Fibroblast of lung (primary cell): Measurements from ENCODE around the gene ASAP3. TPM values are rescaled to one million over a fixed set of nuclear protein-coding genes. Genes with fewer than 3 reads are reported as not detected.
A peak's percentile ranks its signal among the peaks of the same experiment; 100 is the strongest.

Experiments used
- DNase-seq, 2 donors: peaks; one replicate each; pipeline versions ENCODE4 v3.0.0 to v3.0.0-alpha.2; 2010; ENCODE audit warnings: low read depth in 2 of 2
- H2AFZ ChIP-seq: 2 replicates; pipeline ENCODE4 v1.5.1; 2012; ENCODE audit warnings: low read length, control low read depth, inconsistent platforms
- H3K27ac ChIP-seq: 2 replicates; pipeline ENCODE4 v1.5.1; 2011; ENCODE audit warnings: low read length, control low read depth; ENCODE audit not compliant: insufficient read depth
- H3K27me3 ChIP-seq: 2 replicates; pipeline ENCODE4 v1.5.1; 2011; ENCODE audit warnings: mild to moderate bottlenecking, low read length; ENCODE audit not compliant: control insufficient read depth, insufficient read depth
- H3K36me3 ChIP-seq: 2 replicates; pipeline ENCODE4 v1.5.1; 2011; ENCODE audit warnings: low read length; ENCODE audit not compliant: control insufficient read depth, insufficient read depth
- H3K4me1 ChIP-seq: 2 replicates; pipeline ENCODE4 v1.5.1; 2011; ENCODE audit warnings: low read length; ENCODE audit not compliant: control insufficient read depth, insufficient read depth; ENCODE audit errors: extremely low read depth
- H3K4me2 ChIP-seq: 2 replicates; pipeline ENCODE4 v1.5.1; 2011; ENCODE audit warnings: low read length, control low read depth; ENCODE audit not compliant: insufficient read depth; ENCODE audit errors: extremely low read depth
- H3K4me3 ChIP-seq, 4 experiments: fragments of 200-600 bp in 1 of 4; sonication (generic) in 1 of 4; replicated peaks in 1 of 4; 2 replicates each; pipeline ENCODE4 v1.5.1; 2011 to 2016; ENCODE audit warnings: low read length in 4 of 4, low read depth in 3 of 4, mild to moderate bottlenecking in 3 of 4, control low read depth in 2 of 4, inconsistent platforms in 1 of 4, mixed read lengths in 1 of 4; ENCODE audit not compliant: insufficient read depth in 1 of 4; ENCODE audit errors: control extremely low read depth in 1 of 4
- H3K79me2 ChIP-seq: 2 replicates; pipeline ENCODE4 v1.5.1; 2012; ENCODE audit warnings: mild to moderate bottlenecking, low read length, inconsistent platforms; ENCODE audit not compliant: control insufficient read depth, insufficient read depth
- H3K9ac ChIP-seq: 2 replicates; pipeline ENCODE4 v1.5.1; 2011; ENCODE audit warnings: mild to moderate bottlenecking, low read length, control low read depth; ENCODE audit not compliant: insufficient read depth
- H3K9me3 ChIP-seq: 2 replicates; pipeline ENCODE4 v1.5.1; 2012; ENCODE audit warnings: low read depth, low read length; ENCODE audit not compliant: control insufficient read depth, insufficient read depth
- H4K20me1 ChIP-seq: 2 replicates; pipeline ENCODE4 v1.5.1; 2011; ENCODE audit warnings: low read length; ENCODE audit not compliant: control insufficient read depth, insufficient read depth; ENCODE audit errors: extremely low read depth
- EZH2 ChIP-seq: IDR thresholded peaks from 2 replicates; pipeline ENCODE4 v1.5.1; 2012; ENCODE audit warnings: low read length, control low read depth, mild to moderate bottlenecking; ENCODE audit errors: missing control alignments
- polyA plus RNA-seq, 2 donors: library from polyadenylated mRNA; depleted of rRNA in 1 of 2; stranded (reverse) in 1 of 2; unstranded in 1 of 2; fragments of >200 nt; gene quantifications; 2 replicates each; pipeline ENCODE4 v1.2.1, GENCODE V29; 2011 to 2012; ENCODE audit warnings: missing spikeins in 1 of 2
- total RNA-seq: library from RNA; depleted of rRNA; stranded (reverse); fragments of >200 nt; gene quantifications from 2 replicates; pipeline ENCODE4 v1.2.1, GENCODE V29; 2014
- TF ChIP-seq, protein P1 (sequence below), 2 donors: IDR thresholded peaks in 1 of 2; conservative IDR thresholded peaks in 1 of 2; 1 replicate in 1 of 2; 2 replicates in 1 of 2; pipeline ENCODE4 v1.5.1; 2011 to 2012; ENCODE audit warnings: low read length in 2 of 2, control low read depth in 1 of 2, inconsistent platforms in 1 of 2, low read depth in 1 of 2, mild to moderate bottlenecking in 1 of 2

Gene ASAP3
- total and polyA plus RNA-seq, 2 donors (not counting 1 experiment from before 2014, with no cell fraction given), result 14.2 to 73.2 TPM

DNA sequence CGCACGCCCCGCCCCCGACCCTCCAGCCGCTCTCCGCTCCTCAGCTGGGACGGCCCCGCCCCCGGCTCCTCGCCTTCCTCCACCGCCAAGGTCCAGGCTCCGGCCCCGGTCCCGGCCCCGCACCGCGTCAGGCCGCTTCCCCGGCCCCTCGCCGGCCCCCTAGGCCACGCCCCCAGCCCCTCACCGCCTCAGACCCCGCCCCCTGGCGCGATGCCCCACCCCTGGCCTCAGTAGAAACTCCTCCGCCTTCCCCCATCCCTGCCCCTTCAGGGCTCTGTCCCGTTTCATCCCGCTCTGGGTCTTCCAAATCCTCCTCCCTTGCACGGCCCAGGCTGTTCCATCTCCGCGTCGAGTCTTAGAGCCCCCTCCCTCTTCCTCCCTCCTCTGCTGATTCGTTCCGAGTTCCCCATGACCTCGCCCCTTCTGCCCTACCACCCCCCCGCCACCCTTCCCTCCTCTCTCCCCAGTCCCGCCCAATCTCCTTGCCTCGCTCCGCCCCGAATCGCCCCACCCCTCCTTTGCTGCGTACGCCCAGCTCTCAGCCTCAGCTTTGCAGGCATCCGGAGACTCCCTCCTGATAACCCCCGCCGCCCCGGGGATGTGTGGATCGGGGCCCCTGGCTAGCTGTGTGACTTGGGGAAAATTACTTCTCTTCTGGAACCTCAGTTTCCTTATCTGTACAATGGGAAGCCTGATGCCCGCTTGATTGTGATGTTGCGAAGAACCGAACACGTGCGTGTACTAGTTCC is 448 bp upstream of the ASAP3 start:
- Histone ChIP-seq H2AFZ (peak overlapping the region; percentile 86), H3K27ac (peak overlapping the region; percentile 56), H3K36me3 (no peaks in the 10 kb centered on the region), H3K79me2 (no peaks in the 10 kb centered on the region), H3K9me3 (no peaks in the 10 kb centered on the region), H3K27me3 (no peaks in the 10 kb centered on the region), H4K20me1 (no peaks in the 10 kb centered on the region), H3K4me1 (peaks cover 4% of the 10 kb centered on the region), H3K4me3 (peak overlapping the region; percentile 32 to 90 (median 53)), H3K4me2 (peak overlapping the region; percentile 75), H3K9ac (peak overlapping the region; percentile 41)
- DNase-seq, result peak; percentile 91 to 94
- TF ChIP-seq EZH2, result no peak
- TF ChIP-seq, protein P1, sequence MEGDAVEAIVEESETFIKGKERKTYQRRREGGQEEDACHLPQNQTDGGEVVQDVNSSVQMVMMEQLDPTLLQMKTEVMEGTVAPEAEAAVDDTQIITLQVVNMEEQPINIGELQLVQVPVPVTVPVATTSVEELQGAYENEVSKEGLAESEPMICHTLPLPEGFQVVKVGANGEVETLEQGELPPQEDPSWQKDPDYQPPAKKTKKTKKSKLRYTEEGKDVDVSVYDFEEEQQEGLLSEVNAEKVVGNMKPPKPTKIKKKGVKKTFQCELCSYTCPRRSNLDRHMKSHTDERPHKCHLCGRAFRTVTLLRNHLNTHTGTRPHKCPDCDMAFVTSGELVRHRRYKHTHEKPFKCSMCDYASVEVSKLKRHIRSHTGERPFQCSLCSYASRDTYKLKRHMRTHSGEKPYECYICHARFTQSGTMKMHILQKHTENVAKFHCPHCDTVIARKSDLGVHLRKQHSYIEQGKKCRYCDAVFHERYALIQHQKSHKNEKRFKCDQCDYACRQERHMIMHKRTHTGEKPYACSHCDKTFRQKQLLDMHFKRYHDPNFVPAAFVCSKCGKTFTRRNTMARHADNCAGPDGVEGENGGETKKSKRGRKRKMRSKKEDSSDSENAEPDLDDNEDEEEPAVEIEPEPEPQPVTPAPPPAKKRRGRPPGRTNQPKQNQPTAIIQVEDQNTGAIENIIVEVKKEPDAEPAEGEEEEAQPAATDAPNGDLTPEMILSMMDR (conservative IDR thresholded peaks at IDR 0.05 in 1 of 2, IDR thresholded peaks at IDR 0.05 in 1 of 2; ENCODE audit: low read depth in 1 of 2, low read length in 2 of 2), result no peak

DNA sequence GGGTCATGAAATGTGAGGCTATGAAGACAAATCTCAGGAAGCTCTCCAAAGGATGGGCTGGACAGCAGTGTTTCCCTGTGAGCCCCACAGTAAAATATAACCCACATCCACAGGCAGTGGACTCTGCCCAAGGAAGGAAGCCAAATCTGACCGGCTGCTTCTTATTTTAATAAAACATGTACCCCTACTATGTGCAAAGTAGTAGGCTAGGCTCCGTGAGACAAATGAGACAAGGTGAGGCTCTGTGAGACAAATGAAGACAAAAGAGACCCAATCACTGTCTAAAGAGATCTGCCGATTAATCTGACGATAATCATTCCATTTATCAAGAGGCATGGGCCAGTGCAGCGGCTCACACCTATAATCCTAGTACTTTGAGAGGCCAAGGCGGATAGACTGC is 2.1 kb downstream of the ASAP3 start:
- Histone ChIP-seq H3K27ac (no peak overlapping the region), H3K79me2 (no peaks in the 10 kb centered on the region), H3K4me3 (peak overlapping the region in 1 of 4 experiments; percentile 90), H3K9ac (no peak overlapping the region), H3K4me2 (no peak overlapping the region), H3K27me3 (no peaks in the 10 kb centered on the region), H3K9me3 (no peaks in the 10 kb centered on the region), H3K4me1 (peaks cover 9% of the 10 kb centered on the region), H2AFZ (no peak overlapping the region), H4K20me1 (no peaks in the 10 kb centered on the region), H3K36me3 (no peaks in the 10 kb centered on the region)
- no peak for DNase-seq
- TF ChIP-seq, protein P1 (conservative IDR thresholded peaks at IDR 0.05 in 1 of 2, IDR thresholded peaks at IDR 0.05 in 1 of 2; ENCODE audit: low read depth in 1 of 2, low read length in 2 of 2), result no peak
- TF ChIP-seq EZH2, result no peak

DNA sequence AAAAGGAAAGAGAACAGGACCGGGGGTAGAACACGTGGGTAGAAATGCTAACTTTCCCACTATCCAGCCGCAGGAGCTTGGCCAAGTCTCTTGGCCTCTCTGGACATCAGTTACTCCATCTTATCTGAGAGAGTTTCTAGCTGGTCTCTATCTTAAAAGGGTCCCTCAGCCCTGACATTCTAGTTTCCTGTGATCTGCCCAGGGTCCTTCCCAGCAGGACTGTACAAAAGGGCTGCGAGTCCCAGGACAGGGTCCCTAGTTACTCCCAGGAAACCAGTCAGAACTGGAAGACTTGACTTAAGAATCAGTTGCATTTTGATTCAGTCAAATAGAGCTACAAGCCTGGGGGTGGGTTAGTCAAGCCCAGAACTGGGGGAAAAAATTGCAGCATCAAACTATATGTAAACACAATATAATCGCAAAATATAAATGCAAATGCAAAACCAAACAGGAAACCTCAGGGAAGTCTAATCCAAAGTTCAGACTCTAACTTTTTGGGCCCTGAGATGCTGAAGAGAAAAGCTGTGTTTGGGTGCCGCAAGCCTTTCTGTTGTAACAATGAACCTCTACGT is 2.9 kb downstream of the ASAP3 start:
- DNase-seq, result no peak
- Histone ChIP-seq H3K9ac (no peak overlapping the region), H3K9me3 (no peaks in the 10 kb centered on the region), H2AFZ (no peak overlapping the region), H3K27ac (no peak overlapping the region), H3K36me3 (no peaks in the 10 kb centered on the region), H3K79me2 (no peaks in the 10 kb centered on the region), H4K20me1 (no peaks in the 10 kb centered on the region), H3K4me1 (peaks cover 9% of the 10 kb centered on the region), H3K4me3 (peak overlapping the region in 1 of 4 experiments; percentile 17), H3K27me3 (no peaks in the 10 kb centered on the region), H3K4me2 (no peak overlapping the region)
- TF ChIP-seq, protein P1 (conservative IDR thresholded peaks at IDR 0.05 in 1 of 2, IDR thresholded peaks at IDR 0.05 in 1 of 2; ENCODE audit: low read depth in 1 of 2, low read length in 2 of 2), result no peak
- TF ChIP-seq EZH2, result no peak
